HG02970 (cell line): ENCODE data around the gene SCAPER.
"Not testable (repeated sequence)": the region's sequence is repeated elsewhere in the genome, so short reads cannot be mapped to it uniquely, and the experiment has no call there.

ENCODE experiments used
- ATAC-seq: cut with Tn5 transposase; IDR thresholded peaks from one replicate; pipeline ENCODE4 v1.9.1; 2021; ENCODE audit warnings: mild to moderate bottlenecking, moderate library complexity, moderate number of reproducible peaks; ENCODE audit not compliant: unreplicated experiment, low FRiP score

SCAPER gene

GRCh38 chr15:76333720-76334437, 571.3 kb downstream of the SCAPER start:
- no peak for ATAC-seq

GRCh38 chr15:76333309-76333708, 571.8 kb downstream of the SCAPER start:
- no peak for ATAC-seq

- no peak for ATAC-seq
These were observed 572.3 kb downstream of the SCAPER start for GRCh38 chr15:76332796-76333195.

- no peak for ATAC-seq
These were observed 575.0 kb downstream of the SCAPER start for GRCh38 chr15:76330080-76330680.

- ATAC-seq, result no peak
These were observed 576.2 kb downstream of the SCAPER start for GRCh38 chr15:76328958-76329357.

- no peak for ATAC-seq
These were observed 576.9 kb downstream of the SCAPER start for GRCh38 chr15:76328106-76328696.

GRCh38 chr15:76327191-76328105, 577.7 kb downstream of the SCAPER start:
- no peak for ATAC-seq

GRCh38 chr15:76325704-76326103, 579.4 kb downstream of the SCAPER start:
- no peak for ATAC-seq

GRCh38 chr15:76324066-76324465, 581.1 kb downstream of the SCAPER start:
- no peak for ATAC-seq

- ATAC-seq, result no peak
These were observed 583.5 kb downstream of the SCAPER start for GRCh38 chr15:76321602-76322001.

- ATAC-seq, result no peak
These were observed 584.0 kb downstream of the SCAPER start for GRCh38 chr15:76321171-76321570.

GRCh38 chr15:76320012-76320411, 585.1 kb downstream of the SCAPER start:
- no peak for ATAC-seq

- no peak for ATAC-seq
These were observed 591.4 kb downstream of the SCAPER start for GRCh38 chr15:76313731-76314130.

- ATAC-seq, result not testable (repeated sequence)
These were observed 592.0 kb downstream of the SCAPER start for GRCh38 chr15:76313175-76313567.

- no peak for ATAC-seq
These were observed 592.5 kb downstream of the SCAPER start for GRCh38 chr15:76312540-76313174.

GRCh38 chr15:76311100-76311953, 593.8 kb downstream of the SCAPER start, which contains the start of gene ETFA:
Gene ETFA, minus strand, starts transcription at chr15:76311469. Its CDS starts 81 bp downstream, at chr15:76311388.
- peak; percentile 96 for ATAC-seq

GRCh38 chr15:76310475-76311099, 594.6 kb downstream of the SCAPER start:
- ATAC-seq, result peak; percentile 9

- no peak for ATAC-seq
These were observed 595.4 kb downstream of the SCAPER start for GRCh38 chr15:76309601-76310330.
